Posterior vena cava (tissue), 2 donors: ENCODE measurements around the gene MRPS11. TPM values are rescaled to one million over a fixed set of nuclear protein-coding genes. Genes with fewer than 3 reads are reported as not detected.

ENCODE experiments used
- DNase-seq: peaks from one replicate; pipeline ENCODE4 v3.0.0-alpha.2; 2020; ENCODE audit warnings: low spot score
- intact Hi-C, 2 donors: fragments of 100-400 bp; cut with DNase I; formaldehyde crosslinking; loops; one replicate each; pipeline versions ENCODE4 v1.14.1 to v1.14.2; 2022 to 2023
- total RNA-seq, 2 donors: library from RNA; stranded (reverse); fragmentation: NEBNext Ultra II Directional; extraction: Animal tissue kit (Norgen Biotek cat#: 25700); gene quantifications; one replicate each; pipeline ENCODE4 v1.2.1, GENCODE V29; 2021
- donor health status: DM: yes; HTN: yes; CAD: no.
- donor health status: DM: yes; HTN: yes; CAD: no.

The MRPS11 gene
- total RNA-seq, 2 donors from 2014 or later: 24.2 to 32.9 TPM

DNA sequence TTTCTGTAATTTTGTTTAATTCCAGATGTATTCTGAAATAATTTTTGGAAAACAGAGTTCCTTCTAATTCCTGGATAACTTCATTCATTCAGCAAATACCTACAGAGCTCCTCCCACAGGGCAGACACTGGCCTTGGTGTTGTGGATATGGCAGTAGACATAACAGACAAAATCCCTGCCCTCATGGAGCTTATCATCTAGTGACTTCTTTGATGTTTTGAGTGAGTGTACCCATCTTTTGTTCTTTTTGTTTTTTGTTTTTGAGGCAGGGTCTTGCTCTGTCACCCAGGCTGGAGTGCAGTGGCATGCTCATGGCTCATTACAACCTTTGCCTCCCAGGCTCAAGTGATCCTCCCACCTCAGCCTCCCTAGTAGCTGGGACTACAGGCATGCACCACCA is 57.9 kb downstream of the MRPS11 start:
- intact Hi-C loops: no loop called here
- no peak for DNase-seq

- no peak for DNase-seq
Measured at GRCh38 chr15:88526247-88526879, 58.9 kb downstream of the MRPS11 start.

DNA sequence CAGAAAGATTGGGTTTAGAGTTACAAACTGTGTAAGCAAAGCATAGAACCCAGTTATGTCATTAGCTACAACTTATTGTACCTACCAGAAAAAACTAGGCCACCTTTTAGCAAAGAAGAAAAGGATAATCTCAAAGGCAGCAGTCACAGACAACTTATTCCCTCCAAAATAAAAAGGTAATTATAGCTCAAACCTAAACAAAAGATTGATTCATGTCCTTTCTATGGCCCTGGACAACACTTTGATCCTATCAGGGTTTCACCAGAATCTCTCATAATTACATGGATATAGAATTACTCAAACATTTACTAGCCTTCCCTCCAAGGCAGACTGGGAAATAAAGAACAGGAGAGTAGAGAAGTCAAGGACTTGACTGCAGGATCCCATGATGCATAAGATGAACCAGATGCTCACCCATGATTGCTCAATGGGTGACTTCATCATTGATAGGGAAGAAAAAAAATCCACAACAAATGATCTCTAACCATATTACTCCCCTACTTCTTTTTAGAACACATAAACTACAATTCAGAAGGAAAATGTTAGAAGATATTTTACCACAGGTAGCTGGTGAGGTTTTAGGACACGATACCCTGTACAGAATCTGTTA is 61.6 kb downstream of the MRPS11 start:
- intact Hi-C loops: no loop called here
- no peak for DNase-seq

More at GRCh38 chr15:88526247-88526879, 58.9 kb downstream of the MRPS11 start:
- intact Hi-C loops: no loop called here

Other genes with a start within 250 kb of the MRPS11 start
- gene NTRK3, start 211.0 kb upstream of the MRPS11 start, total RNA-seq: 10 to 100 TPM; 34.3 to 94.1 TPM
- gene MRPL46, start 320 bp upstream of the MRPS11 start, total RNA-seq: 10 to 100 TPM; 16.2 to 16.4 TPM
- gene DET1, start 79.0 kb downstream of the MRPS11 start, total RNA-seq: 1 to 10 TPM; 3.1 to 6.4 TPM
- gene AEN, start 153.6 kb downstream of the MRPS11 start, total RNA-seq: 10 to 100 TPM; 12.2 to 24.3 TPM
- gene ISG20, start 171.3 kb downstream of the MRPS11 start, total RNA-seq: 1 to 10 TPM; 6.9 to 7.4 TPM